Measurements from ENCODE around the gene GNRH2.
"Not testable (repeated sequence)": the region's sequence is repeated elsewhere in the genome, so short reads cannot be mapped to it uniquely, and the experiment has no call there.

Gene GNRH2, protein sequence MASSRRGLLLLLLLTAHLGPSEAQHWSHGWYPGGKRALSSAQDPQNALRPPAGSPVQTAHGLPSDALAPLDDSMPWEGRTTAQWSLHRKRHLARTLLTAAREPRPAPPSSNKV

GRCh38 chr20:3043322-3043721 lies at the start of gene GNRH2:
Gene GNRH2, plus strand, starts transcription at chr20:3043622. Its CDS starts 793 bp downstream, at chr20:3044415.
- DNase-seq (ENCODE audit: low spot score): no peak

DNA sequence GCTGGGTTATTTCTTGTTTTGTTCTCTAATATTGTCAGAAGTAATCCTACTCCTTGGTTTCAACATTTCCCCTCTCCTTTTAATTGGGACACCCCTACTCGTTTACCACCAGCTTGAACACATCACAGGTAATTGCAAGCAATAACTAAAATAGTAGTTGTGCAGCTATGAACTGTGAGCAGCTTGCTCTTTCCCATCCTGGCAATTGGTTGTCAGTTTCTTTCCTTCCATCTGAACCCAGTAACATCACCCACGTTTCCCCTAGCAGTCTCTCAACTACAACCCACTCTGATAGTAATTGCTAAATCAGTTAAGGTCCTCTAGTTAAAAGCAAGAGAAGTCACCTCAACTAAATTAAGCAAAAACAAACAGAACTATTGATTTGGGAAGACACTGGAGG lies 47.6 kb upstream of the GNRH2 start:
- no peak for DNase-seq (ENCODE audit: low spot score)

DNA sequence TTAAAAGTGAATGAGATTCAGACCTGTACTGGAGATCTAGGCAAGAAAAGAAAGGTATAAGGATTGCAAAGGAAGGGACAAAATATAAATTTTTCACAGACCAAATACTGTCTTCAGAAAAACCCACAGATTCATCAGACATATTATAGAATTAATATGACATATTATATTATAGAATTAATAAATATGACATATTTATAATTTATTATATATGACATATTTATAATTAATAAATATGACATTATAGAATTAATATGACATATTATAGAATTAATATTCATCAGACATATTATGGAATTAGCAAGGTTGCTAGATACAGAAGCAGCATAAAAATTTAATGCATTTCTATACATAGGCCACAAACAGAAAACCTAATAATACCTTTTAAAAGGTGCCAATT lies 44.7 kb upstream of the GNRH2 start:
- no peak for DNase-seq (ENCODE audit: low spot score)

DNA sequence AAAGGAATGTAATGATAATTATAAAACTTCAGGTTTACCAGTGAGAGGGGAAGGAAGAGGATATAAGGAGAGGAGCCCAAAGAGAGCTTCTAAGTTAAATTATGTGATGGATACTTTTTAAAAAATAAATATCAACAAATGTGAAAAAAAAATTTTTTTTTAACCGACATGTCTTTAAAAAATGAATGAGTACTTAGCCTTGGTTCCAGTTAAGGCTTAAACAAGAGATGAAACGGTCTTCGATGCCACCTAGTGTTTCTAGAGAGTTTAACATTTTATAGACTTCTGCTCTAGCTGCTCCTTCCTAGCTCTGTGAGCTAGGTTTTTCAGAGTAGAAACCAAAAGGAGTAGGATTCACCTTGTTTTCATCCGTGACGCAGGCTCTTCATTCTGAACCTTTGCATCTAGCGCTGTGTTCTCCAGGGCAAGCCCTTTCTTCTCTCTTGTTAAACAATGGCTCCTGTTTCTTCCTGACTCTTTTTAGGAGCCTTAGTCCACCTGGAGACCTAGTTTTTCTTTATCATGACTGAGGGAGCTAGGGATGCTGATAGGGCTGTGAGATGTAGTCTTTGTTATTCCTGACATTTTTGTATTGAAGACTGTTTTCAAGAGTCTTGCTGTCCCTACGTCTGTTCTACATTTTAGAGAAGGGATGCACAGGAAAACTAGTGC lies 42.4 kb upstream of the GNRH2 start:
- DNase-seq (ENCODE audit: low spot score): peak; percentile 86

DNA sequence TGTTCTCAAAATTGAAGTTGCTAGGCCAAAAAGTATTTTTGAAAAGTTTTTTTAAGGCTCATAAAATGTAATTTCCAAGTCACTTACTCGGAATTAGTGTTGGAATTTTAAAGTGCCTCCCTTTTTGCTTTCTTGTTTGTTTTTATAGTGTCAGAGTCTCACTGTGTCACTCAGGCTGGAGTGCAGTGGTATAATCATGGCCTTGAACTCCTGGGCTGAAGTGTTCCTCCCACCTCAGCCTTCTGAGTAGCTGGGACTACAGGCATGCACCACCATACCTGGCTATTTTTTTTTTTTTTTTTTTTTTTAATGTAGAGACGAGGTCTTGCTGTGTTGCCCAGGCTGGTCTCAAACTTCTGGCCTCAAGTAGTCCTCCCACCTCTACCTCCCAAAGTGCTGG lies 40.0 kb upstream of the GNRH2 start:
- no peak for DNase-seq (ENCODE audit: low spot score)

DNA sequence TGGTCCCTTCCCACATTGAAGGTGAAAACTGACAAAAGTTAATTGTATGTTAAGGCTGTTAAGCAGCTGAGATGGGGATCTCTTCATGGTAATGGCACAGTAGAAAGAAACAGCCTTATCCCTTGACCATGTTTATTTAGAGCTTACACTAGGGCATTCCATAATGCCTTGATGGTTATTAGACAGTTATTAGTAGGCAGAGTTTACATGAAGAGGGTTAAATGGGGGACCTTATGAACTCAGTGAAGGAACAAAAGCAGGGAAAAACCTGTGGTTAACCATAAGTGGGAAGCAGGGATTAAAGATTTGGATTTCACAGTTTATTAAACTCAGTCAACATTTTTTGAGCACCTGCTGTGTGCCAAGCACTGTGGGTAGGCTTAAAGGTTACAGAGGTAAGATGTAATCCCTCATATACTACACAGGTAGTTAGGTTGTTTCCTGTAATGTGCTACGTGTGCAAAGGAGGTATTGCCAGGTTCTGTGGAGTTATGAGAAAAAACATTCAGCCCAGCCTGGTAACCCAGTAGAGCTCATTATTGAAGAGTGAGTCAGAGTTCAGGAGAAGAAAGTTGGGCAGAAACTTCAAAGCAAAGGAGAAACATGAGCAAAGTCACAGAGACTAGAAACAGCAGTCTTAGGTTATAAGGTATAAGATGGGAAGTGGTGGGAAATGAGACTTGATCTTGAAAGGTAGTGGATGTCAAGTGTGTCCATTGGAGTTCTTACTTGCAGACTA lies 32.3 kb upstream of the GNRH2 start:
- DNase-seq (ENCODE audit: low spot score): no peak

- no peak for DNase-seq (ENCODE audit: low spot score)
These were observed 31.7 kb upstream of the GNRH2 start for GRCh38 chr20:3011752-3012151.

GRCh38 chr20:3013771-3014170 lies 29.7 kb upstream of the GNRH2 start:
- DNase-seq (ENCODE audit: low spot score): no peak

DNA sequence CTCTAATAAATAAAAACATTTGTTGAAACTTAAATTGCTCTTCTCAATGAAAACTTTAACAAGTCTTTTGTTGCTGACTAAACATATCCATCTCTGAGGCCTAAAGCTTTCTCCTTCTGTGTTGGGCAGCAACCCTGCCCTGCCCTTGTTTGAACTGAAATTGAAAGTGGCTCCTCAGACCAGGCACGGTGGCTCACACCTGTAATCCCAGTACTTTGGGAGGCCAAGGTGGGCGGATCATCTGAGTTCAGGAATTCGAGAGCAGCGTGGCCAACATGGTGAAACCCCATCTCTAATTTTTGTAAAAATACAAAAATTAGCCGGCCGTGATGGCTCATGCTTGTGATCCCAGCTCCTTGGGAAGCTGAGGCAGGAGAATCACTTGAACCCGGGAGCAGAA lies 29.2 kb upstream of the GNRH2 start:
- DNase-seq (ENCODE audit: low spot score): no peak

- DNase-seq (ENCODE audit: low spot score): no peak
These were observed 28.8 kb upstream of the GNRH2 start for GRCh38 chr20:3014662-3015061.

- not testable (repeated sequence) for DNase-seq (ENCODE audit: low spot score)
These were observed 28.1 kb upstream of the GNRH2 start for GRCh38 chr20:3015302-3015701.

DNA sequence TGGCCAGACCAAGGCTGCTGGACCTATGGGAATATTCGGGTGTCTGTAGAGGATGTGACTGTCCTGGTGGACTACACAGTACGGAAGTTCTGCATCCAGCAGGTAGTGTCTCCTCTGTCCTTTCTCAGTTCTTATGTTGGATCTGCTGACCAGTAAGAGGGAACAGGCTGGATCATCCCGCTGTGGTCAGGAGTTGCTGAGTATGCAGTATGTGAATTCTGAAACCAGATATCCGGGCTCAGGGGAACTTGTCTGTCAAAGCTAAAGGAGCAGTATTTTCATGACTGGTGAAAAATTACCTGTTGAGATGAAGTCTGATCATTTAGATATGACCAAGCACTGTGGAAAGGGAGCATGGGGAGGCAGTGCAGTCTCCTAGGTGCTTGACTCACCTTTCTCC lies 22.1 kb upstream of the GNRH2 start:
- DNase-seq (ENCODE audit: low spot score): no peak

DNA sequence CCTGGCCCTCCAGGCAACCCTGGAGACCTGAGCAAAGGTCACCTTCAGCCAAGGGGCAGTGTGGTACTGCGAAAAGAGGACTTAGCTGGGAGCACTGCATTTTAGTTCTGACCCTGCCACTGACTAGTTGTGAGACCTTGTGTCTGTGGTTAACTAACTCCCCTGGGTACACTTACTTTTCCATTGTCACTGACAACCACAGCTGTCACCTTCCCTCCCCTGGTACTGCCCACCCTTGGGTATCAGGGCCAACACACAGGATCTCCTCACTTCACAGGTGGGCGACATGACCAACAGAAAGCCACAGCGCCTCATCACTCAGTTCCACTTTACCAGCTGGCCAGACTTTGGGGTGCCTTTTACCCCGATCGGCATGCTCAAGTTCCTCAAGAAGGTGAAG lies 21.6 kb upstream of the GNRH2 start:
- DNase-seq (ENCODE audit: low spot score): no peak

DNA sequence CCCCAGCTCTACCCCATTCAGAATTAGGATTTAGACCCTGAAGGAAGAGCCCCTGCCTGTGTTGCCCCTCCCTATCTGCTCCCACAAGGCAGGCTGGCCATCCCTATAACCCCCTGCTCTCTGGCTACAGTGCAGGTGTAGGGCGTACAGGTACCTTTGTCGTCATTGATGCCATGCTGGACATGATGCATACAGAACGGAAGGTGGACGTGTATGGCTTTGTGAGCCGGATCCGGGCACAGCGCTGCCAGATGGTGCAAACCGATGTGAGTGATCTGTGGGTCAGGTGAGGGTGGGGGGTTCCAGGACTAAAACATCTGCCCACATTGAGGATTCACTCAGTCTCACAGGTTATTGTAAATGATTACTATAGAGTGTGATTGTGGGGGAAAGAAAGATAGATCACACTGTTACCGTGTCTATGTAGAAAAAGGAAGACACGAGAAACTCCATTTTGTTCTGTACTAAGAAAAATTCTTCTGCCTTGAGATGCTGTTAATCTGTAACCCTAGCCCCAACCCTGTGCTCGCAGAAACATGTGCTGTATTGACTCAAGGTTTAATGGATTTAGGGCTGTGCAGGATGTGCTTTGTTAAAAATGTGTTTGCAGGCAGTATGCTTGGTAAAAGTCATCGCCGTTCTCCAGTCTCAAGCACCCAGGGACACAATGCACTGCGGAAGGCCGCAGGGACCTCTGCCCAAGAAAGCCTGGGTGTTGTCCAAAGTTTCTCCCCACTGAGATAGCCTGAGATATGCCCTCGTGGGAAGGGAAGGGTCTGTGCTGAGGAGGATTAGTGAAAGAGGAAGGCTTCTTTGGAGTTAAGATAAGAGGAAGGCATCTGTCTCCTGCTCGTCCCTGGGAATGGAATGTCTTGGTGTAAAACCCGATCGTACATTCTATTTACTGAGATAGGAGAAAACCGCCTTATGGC lies 20.6 kb upstream of the GNRH2 start:
- DNase-seq (ENCODE audit: low spot score): not testable (repeated sequence)

DNA sequence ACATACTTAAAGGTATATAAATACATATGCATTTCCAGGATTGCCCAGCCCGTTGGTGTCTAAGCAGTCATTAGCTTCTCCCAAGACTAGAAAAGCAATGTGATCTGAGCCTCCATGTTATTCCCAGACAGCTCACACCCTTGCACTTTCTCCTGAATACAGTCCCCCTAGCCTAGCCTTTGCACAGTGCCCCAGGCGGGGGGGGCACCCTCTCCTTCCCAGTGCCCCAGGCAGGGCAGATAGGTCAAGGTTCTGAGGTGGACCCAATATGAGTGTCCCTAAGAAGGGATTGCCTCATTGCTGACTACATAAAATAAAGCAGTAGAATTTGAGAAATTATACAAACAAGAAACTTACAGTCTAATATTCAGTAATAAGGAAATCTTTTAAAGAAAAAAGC lies 15.4 kb upstream of the GNRH2 start:
- no peak for DNase-seq (ENCODE audit: low spot score)

- DNase-seq (ENCODE audit: low spot score): no peak
These were observed 11.8 kb upstream of the GNRH2 start for GRCh38 chr20:3031524-3032147.

- DNase-seq (ENCODE audit: low spot score): peak; percentile 30
These were observed 10.8 kb upstream of the GNRH2 start for GRCh38 chr20:3032624-3033023.

- DNase-seq (ENCODE audit: low spot score): no peak
These were observed 5.8 kb upstream of the GNRH2 start for GRCh38 chr20:3037654-3038053.

GRCh38 chr20:3038454-3038853 lies 5.0 kb upstream of the GNRH2 start:
- no peak for DNase-seq (ENCODE audit: low spot score)

- DNase-seq (ENCODE audit: low spot score): no peak
These were observed 4.0 kb upstream of the GNRH2 start for GRCh38 chr20:3039426-3039825.

DNA sequence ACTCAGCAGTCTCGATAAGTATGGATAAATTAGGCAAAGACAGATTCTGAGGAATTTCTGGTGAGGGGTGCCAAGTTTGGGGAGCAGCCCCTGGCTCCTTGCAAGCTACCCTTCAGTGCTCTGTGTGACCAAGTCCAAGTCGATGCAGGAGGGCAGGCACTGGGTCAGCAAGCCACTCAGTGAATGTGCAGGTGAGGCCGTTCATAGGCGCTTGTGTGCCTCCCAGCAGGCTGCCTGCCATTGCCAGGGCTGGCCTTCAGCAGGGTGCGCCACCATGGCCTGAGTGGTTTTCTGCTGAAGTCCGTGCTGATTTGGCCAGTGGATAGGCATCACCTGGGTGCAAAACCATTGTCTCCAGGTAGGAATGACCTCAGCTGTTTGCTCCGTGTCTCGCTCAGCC lies 3.3 kb upstream of the GNRH2 start:
- no peak for DNase-seq (ENCODE audit: low spot score)

- no peak for DNase-seq (ENCODE audit: low spot score)
These were observed 1.5 kb upstream of the GNRH2 start for GRCh38 chr20:3041854-3042409.

All from pons (tissue), 1 donor.